ENCODE results near the gene AOC3. TPM values are rescaled to one million over a fixed set of nuclear protein-coding genes. Genes with fewer than 3 reads are reported as not detected.

The AOC3 gene
- total and polyA plus RNA-seq, 2 of the 13 experiments (the other 11 are each of a cell fraction or from before 2014, with no cell fraction given), result 8.7 to 51.7 TPM

DNA sequence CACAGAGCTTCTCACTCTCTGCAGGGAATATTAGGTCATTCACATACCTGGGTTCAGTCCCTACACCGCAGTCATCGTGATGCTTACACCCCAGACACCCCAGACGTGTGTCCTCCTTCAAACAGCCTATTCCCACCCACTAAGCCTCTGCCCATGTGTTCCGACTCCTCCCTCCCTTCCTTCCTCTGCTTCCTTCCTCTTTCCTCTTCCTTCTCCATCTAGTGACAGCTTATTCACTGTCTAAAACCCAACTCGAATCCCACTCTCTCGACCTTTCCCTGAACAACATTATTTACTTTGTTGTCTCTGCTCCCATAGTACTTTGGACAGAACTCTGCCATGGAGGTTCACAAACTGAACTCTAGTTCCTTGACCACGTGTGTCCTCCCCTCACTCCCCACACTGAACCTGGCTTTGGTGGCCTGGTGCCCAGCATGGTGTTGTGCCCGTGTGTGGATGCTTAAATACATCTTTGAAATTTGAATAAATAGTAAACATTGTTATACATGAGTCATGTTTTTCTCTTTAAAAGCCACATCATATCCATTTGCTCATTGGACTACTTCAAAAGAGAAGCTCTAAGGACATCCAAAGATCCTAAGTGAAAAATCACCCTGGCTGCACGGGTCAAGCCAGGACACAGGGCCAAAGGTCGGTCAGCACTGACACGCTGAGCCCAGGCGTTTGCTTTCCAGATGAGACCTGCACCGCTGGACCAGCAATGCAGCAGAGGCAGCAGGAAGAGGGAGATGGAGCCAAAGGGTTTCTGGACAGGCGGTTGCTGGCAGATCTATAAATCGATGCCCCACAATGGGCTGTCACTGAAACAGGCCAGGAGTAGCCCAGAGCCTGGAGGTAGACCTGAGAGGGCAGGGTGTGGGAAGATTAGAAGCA lies 35.5 kb downstream of the AOC3 start (continued):
- TF ChIP-seq, protein P1, sequence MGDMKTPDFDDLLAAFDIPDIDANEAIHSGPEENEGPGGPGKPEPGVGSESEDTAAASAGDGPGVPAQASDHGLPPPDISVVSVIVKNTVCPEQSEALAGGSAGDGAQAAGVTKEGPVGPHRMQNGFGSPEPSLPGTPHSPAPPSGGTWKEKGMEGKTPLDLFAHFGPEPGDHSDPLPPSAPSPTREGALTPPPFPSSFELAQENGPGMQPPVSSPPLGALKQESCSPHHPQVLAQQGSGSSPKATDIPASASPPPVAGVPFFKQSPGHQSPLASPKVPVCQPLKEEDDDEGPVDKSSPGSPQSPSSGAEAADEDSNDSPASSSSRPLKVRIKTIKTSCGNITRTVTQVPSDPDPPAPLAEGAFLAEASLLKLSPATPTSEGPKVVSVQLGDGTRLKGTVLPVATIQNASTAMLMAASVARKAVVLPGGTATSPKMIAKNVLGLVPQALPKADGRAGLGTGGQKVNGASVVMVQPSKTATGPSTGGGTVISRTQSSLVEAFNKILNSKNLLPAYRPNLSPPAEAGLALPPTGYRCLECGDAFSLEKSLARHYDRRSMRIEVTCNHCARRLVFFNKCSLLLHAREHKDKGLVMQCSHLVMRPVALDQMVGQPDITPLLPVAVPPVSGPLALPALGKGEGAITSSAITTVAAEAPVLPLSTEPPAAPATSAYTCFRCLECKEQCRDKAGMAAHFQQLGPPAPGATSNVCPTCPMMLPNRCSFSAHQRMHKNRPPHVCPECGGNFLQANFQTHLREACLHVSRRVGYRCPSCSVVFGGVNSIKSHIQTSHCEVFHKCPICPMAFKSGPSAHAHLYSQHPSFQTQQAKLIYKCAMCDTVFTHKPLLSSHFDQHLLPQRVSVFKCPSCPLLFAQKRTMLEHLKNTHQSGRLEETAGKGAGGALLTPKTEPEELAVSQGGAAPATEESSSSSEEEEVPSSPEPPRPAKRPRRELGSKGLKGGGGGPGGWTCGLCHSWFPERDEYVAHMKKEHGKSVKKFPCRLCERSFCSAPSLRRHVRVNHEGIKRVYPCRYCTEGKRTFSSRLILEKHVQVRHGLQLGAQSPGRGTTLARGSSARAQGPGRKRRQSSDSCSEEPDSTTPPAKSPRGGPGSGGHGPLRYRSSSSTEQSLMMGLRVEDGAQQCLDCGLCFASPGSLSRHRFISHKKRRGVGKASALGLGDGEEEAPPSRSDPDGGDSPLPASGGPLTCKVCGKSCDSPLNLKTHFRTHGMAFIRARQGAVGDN (CRISPR knock-in tag; IDR thresholded peaks at IDR 0.05), result peak; percentile 97
- TF ChIP-seq ADNP (CRISPR knock-in tag; IDR thresholded peaks at IDR 0.05) (0 out of 2 replicates have a peak, but pooled peaks have one; percentile 48), ZNF850 (CRISPR knock-in tag; conservative IDR thresholded peaks at IDR 0.05) (no peak), RAD51 (IDR thresholded peaks at IDR 0.05; ENCODE audit: borderline replicate concordance) (peak; percentile 56; the same call in 1 of the 2 replicates), ZNF616 (CRISPR knock-in tag; IDR thresholded peaks at IDR 0.05; ENCODE audit: low read depth) (peak; percentile 36; the same call in 1 of the 2 replicates), ZNF737 (CRISPR knock-in tag; IDR thresholded peaks at IDR 0.05; ENCODE audit: borderline replicate concordance) (no peak; the same call in 1 of the 2 replicates), TAF1 (CRISPR knock-in tag; IDR thresholded peaks at IDR 0.05) (no peak), POLR2G (IDR thresholded peaks at IDR 0.05; ENCODE audit: low read depth, low read length) (no peak), ZNF136 (CRISPR knock-in tag; IDR thresholded peaks at IDR 0.05; ENCODE audit: low read depth) (no peak), ZBTB3 (CRISPR knock-in tag; IDR thresholded peaks at IDR 0.05; ENCODE audit: borderline replicate concordance, low read depth) (peak; percentile 83; the same call in 1 of the 2 replicates), AHR (CRISPR knock-in tag; IDR thresholded peaks at IDR 0.05) (no peak; the same call in 1 of the 2 replicates), RBM22 (optimal IDR thresholded peaks at IDR 0.05; ENCODE audit: low read length) (no peak), ZNF674 (CRISPR knock-in tag; IDR thresholded peaks at IDR 0.05; ENCODE audit: low read depth) (no peak), GATA4 (IDR thresholded peaks at IDR 0.05; ENCODE audit: borderline replicate concordance, low read depth) (no peak)
- TF ChIP-seq, protein P2, sequence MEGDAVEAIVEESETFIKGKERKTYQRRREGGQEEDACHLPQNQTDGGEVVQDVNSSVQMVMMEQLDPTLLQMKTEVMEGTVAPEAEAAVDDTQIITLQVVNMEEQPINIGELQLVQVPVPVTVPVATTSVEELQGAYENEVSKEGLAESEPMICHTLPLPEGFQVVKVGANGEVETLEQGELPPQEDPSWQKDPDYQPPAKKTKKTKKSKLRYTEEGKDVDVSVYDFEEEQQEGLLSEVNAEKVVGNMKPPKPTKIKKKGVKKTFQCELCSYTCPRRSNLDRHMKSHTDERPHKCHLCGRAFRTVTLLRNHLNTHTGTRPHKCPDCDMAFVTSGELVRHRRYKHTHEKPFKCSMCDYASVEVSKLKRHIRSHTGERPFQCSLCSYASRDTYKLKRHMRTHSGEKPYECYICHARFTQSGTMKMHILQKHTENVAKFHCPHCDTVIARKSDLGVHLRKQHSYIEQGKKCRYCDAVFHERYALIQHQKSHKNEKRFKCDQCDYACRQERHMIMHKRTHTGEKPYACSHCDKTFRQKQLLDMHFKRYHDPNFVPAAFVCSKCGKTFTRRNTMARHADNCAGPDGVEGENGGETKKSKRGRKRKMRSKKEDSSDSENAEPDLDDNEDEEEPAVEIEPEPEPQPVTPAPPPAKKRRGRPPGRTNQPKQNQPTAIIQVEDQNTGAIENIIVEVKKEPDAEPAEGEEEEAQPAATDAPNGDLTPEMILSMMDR (CRISPR knock-in tag; IDR thresholded peaks at IDR 0.05), result peak; percentile 45
- TF ChIP-seq, protein P3, sequence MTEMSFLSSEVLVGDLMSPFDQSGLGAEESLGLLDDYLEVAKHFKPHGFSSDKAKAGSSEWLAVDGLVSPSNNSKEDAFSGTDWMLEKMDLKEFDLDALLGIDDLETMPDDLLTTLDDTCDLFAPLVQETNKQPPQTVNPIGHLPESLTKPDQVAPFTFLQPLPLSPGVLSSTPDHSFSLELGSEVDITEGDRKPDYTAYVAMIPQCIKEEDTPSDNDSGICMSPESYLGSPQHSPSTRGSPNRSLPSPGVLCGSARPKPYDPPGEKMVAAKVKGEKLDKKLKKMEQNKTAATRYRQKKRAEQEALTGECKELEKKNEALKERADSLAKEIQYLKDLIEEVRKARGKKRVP (CRISPR knock-in tag; IDR thresholded peaks at IDR 0.05), result peak in 1 of 2 experiments; percentile 87; a peak in 2 of 4 replicates
- TF ChIP-seq, protein P4, sequence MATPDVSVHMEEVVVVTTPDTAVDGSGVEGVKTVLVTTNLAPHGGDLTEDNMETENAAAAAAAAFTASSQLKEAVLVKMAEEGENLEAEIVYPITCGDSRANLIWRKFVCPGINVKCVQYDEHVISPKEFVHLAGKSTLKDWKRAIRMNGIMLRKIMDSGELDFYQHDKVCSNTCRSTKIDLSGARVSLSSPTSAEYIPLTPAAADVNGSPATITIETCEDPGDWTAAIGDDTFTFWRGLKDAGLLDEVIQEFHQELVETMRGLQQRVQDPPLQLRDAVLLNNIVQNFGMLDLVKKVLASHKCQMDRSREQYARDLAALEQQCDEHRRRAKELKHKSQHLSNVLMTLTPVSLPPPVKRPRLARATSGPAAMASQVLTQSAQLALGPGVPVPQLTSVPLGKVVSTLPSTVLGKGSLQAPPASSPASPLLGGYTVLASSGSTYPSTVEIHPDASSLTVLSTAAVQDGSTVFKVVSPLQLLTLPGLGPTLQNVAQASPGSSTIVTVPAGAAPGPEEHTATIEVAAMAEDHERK (CRISPR knock-in tag; IDR thresholded peaks at IDR 0.05; ENCODE audit: low read depth), result 0 out of 2 replicates have a peak, but pooled peaks have one; percentile 28
- TF ChIP-seq, protein P5, sequence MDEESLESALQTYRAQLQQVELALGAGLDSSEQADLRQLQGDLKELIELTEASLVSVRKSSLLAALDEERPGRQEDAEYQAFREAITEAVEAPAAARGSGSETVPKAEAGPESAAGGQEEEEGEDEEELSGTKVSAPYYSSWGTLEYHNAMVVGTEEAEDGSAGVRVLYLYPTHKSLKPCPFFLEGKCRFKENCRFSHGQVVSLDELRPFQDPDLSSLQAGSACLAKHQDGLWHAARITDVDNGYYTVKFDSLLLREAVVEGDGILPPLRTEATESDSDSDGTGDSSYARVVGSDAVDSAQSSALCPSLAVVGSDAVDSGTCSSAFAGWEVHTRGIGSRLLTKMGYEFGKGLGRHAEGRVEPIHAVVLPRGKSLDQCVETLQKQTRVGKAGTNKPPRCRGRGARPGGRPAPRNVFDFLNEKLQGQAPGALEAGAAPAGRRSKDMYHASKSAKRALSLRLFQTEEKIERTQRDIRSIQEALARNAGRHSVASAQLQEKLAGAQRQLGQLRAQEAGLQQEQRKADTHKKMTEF (CRISPR knock-in tag; IDR thresholded peaks at IDR 0.05), result peak; percentile 95

Measured in HepG2 (cell line).